Dermis microvascular lymphatic vessel endothelial cell (primary cell): ENCODE measurements around the gene SUPT6H. TPM values are rescaled to one million over a fixed set of nuclear protein-coding genes. Genes with fewer than 3 reads are reported as not detected.
A peak's percentile ranks its signal among the peaks of the same experiment; 100 is the strongest.

Source experiments
- DNase-seq, 2 donors: peaks; one replicate each; pipeline versions ENCODE4 v3.0.0 to v3.0.0-alpha.2; 2010; ENCODE audit warnings: low read depth in 2 of 2
- total RNA-seq: library from RNA; depleted of rRNA; stranded (reverse); fragments of >200 nt; gene quantifications from 2 replicates; pipeline ENCODE4 v1.2.1, GENCODE V29; 2014

Gene SUPT6H
- total RNA-seq, 1 donor from 2014 or later: 37.5 TPM

DNA sequence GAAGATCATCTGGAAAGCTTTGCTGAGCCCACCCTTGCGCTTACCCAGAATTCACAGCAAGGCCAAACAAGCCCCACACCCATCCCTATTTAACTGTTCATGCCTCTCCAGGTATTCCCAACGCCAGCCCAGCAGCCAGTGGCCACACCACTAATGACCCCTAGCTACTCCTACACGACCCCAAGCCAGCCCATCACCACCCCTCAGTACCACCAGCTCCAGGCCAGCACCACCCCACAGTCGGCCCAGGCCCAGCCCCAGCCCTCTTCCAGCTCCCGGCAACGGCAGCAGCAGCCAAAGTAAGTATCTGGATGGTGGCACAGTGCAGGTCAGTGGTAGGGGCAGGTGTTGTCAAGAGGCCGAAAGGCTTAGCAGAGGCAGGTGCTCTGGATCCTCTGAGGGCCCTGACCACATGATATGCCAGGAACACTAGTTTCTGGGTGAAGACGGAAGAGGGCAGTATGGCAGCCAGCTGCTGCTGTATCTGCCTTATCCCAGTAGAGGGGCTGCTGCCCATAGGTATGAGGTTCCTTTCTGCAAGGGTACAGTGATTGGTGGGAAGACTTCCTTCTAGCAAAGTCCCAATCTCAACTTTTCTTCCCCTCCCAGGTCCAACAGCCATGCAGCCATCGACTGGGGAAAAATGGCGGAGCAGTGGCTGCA lies 39.0 kb downstream of the SUPT6H start:
- no peak for DNase-seq

DNA sequence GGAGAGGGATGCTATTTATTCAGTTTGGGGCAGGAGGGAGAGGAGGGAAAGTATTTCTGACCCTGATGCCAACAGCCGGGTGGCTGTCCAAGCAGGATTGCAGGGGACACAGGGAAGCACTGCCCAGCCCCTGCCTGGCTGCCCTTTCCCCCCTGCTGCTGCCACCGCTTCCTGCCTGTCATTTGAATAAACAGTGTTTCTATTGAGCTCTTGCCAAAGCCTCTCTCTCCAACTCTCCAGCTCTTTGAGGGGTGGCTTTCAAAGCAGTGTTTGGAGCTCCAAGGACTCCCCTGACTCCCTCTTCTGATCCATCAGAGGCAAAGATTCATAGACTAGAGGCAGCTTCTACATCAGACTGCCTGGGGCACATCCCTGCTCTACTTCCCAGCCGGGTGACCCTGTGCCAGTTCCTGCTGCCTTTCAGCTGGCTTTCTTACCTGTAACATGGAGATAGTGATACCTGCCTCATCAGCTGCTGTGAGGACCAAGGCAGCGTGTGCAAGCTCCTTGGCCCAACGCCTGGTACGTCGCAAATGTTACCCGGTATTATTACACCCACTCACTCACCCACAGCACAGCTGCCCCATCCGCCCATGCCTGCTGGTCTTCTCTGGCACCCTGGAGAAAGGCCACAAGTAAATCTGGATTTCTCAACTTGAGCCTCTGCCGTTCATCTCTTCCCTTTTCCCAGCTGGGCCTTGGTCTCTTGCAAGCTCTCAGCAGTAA lies 40.2 kb downstream of the SUPT6H start:
- peak in 1 of 2 donors; percentile 20 for DNase-seq

DNA sequence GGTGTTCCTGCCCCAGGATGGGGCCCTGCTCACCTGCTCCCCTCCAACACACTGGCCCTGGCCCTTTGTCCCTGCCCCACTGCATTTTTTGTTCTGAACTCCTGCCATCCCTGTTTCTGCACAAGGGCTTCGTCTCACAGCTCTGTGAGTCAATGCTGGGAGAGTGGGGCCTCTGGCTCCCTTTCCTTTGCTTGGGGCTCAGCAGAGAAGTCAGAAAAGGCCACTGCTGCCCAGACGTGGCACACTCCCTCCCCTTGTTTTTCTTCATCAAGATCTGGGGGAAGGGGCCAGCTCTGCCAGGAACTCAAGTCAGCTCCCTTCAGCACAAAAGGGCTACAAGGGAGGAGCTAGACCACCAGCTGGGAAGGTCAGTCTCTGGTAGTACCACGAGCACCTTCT lies 40.7 kb downstream of the SUPT6H start:
- no peak for DNase-seq

DNA sequence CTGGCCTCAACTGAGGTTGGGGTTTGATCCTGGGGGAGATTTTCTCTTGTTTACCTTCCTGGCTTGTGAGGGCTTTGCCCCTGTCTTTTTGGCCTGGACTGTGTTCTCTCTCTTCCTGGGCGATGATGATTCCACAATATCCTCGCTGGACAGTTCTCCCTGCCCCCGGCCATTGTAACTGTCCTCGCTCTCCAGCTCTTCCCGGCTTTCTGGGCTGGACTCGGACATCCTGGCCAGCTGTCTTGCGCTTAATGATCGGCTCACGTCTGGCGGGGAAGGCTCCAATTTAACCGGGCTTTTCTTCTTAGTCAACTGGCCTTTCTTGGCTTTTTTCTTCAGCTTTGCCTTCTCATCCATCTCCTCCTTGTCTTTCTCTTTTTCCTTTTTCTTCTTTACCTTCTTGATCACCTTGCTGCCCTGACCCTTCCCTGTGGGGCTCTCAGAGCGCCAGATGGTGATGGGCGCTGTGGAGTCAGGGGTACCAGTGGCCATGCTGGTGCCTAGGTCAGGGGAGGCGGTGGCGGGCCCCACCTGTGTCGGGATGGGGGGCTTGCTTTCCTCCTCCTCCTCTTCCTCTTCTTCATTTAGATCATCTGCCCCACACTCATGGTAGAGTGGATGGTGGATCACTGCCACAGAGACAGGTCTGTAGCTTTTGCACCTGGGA lies 41.7 kb downstream of the SUPT6H start:
- DNase-seq: no peak

DNA sequence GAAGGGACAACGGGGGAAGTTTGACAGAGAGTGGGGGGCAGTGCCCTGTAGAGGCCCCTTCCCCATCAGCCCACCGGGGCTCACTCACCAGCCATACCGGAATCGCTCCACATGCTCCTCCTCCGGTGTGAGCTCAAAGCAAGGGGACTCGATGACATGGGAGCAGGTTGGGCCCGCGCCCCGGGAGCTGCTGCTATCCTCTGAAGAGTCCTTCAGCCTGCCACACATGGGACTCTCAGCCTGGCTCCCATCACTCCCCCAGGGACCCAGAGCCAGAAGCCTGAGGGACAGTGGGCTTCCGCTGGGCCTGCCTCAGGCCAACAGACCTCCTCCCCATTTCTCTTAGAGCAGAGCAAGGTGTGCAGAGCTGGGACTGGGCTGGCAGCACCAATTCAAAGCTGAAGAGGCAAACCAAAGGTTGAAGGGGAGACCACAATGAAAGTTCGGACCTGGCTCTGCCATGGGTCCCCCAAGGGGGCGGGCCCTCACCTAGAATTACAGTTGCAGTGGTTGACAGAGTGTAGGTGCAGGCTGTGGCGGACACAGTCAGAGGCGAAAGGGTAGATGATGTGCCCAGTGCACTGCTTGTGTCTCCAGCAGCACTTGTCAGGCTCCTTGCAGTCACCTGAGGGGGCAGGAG lies 42.3 kb downstream of the SUPT6H start:
- no peak for DNase-seq

DNA sequence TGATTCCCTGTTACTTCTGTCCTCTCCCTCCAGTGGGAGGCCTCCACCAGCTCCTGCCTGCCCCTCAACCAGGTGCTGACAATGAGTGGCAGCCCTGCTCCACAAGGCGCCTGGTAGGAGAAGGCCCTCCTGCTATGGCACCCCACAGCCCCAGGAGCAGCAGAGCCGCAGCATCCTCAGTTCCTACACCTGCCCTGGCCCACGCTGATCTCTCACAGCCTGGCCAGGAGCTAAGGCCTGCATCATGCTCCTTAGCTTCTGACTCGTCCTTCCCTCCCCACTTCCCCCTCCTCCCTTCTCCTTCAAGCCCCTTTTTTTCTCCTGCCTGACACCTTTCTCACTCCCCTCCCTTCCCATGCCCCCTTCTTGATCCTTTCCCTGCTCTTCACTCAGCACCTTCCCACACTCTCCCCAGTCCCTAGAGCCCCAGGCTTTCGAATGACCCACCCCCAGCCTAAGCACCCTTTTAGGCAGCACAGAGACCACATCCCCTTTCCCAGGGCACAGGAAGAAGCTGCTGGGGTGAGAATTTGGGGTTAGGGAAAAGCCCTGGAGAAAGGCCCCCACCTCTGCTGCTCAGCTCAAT lies 43.2 kb downstream of the SUPT6H start:
- DNase-seq: no peak

DNA sequence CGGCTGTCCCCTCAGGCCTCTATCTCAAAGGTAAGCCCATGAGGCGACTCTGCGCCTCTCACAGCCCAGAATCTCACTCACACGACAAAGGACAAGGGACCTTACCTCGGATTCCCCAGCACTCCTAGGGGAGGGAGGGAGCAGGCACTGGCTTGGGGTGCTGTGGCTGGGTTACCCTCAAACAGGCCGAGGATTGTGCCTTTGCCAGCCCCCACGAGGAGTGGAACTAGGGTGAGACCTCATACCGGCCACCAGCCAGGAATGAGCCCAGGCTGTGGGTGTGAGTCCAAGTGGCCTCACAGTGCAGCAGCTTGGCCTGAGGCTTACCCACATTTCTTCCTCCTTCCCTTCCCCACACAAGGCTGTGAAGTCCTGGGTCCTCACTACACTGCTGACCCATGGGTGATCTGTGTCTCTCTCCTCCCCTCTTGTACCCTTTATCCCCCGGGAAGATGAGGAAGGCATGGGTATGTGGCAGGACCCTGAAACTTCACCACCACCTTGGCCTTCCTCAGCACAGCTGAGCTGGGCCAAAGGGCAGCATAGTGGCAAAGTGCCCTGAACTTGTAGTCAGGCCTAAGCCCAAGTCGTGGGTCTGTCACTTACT lies 43.8 kb downstream of the SUPT6H start:
- no peak for DNase-seq

DNA sequence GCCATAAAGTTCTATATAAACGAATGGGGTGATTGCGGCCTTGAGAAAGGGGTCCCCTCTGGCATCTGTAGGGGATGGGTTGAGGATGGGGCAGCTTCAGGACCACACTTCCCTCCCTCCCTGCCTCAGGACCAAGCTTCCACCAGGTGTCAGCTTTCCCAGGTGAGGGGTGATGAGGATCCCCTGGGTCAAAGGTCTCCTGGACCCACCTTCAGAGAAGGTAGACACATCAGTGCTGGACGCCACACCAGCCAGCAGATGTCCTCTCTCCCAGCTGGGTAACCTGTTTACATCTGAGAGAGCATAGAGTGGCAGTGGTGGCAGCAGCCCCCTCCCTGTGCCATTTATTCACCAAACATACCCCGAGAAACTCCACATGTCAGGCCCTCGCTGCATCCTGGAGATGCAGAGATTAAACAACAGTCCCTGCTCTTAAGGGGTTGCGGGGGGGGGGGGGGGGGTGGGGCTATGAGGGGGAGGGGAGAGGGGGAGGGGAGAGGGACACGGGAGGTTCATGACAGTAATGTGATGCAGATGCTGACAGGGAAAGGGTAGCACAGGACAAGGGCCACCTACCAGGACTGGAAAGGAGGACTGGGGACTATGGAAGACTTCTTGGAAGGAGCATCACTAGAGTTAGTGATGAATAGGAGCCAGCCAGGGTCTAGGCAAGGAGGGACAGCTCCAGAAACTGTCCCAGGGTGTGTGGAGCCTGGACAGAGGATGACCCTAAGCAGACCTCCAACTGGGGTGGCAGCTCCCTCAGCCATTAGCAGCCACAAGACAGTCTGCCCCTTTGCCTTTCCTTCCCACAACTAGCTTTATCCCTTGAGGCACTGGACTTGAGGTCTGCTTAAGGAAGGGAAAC lies 44.7 kb downstream of the SUPT6H start:
- no peak for DNase-seq

DNA sequence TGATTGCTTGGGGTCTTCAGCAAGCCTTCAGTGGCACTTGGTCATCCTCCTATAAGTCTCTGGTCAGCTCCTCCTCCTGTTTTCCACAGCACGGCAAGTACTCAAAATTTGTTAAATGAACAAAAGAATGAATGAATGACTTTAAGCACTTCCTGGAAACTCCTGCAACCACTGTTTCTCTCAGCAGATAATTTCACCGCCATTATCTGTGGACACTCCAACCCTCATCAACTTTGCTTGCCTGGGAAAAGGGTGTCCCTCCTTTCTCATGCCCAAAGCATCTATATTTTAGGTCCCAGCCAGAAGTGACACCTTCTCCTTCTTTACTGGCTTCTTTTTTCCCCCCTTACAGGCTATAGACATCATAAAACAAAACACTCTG lies 45.3 kb downstream of the SUPT6H start:
- DNase-seq: no peak

DNA sequence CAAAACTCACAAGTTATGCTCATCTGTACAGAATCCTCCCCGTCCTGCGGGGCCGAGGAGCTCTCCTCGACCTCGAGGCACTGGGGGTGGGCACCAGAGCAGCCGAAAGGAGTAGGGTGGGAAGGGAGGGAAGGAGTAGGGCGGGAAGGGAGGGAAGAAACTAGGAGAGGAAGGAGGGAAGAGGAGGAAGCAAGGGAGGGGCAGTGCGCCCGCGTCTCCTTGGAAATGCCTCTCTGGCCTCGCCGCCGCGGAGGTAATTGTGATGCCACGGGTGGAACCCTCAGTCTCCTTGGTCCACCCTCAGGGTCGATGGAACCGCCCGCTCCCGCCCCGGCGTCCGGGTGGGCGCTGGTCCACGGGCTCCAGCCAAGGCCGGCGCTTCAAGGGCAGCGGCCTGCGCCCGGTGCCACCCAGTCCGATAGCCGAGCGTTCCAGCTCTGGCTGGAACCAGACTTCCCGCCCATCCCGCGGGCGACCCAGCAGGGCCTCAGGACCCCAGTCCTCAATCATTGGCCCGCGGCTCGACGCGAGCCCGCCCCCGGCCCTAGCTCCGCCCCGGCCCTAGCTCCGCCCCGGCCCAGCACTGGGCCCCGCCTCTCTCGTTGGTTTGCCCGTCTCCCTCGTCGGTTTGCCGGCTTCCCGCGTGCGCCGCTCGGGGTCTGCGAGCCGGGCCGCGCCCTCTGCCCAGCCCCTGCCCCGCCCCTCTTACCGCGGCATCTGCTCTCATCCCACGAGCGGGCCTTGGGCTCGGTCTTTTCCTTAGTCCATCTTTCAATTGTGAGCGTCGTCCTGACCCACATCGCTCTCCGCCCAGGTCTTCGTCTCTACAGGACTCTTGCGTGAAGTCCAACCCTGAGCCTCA lies 49.1 kb downstream of the SUPT6H start:
- DNase-seq: peak; percentile 25 to 91

DNA sequence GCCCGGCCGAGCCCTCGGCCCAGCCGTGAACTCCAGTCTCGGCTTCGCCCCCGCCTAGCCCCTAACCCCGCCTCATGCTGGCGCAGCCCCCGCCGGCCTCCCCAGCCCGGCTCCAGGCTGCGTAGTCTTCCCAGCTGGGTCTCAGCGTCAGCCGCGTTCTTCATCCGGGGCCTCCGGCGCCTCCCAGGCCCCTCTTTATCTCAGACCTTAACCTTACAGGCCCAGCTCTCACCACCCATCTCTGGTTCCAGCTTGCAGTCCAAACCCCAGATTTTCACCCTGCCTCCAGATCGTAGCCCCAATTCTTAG lies 49.7 kb downstream of the SUPT6H start, which contains the start of gene PROCA1:
PROCA1 (minus strand) TSS at position 166 of the 309 bp plus-strand sequence. CDS start 228 bp downstream, outside the sequence.
- no peak for DNase-seq

DNA sequence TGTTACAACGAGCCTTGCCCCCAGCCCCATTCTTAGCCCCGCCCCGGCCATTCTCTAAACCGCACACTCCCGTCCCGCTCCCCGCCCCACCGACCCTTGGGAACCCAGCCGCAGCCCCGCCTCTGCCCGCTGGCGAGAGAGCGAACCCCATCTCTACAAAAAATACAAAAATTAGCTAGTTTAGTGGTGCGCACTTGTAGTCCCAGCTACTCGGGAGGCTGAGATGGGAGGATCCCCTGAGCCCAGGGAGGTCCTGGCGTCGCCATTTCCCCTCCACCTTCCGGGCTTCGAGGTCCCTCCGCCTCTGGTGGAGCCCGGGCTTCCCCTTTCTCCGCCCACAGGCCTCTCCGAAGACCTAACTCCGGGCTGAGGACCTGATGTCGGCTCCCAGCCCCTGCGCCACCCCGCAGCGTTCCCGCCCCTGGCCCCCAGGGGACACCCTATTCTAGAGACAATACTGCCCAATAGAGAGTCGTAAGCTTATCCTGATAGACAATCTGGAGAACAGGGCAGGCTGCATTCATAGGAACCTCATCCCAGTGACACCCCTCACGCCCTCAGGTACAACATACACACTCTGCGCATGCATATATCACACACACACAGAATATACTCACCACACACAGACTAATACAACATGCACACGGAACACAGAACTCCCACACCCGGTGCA lies 50.2 kb downstream of the SUPT6H start:
- DNase-seq: no peak

DNA sequence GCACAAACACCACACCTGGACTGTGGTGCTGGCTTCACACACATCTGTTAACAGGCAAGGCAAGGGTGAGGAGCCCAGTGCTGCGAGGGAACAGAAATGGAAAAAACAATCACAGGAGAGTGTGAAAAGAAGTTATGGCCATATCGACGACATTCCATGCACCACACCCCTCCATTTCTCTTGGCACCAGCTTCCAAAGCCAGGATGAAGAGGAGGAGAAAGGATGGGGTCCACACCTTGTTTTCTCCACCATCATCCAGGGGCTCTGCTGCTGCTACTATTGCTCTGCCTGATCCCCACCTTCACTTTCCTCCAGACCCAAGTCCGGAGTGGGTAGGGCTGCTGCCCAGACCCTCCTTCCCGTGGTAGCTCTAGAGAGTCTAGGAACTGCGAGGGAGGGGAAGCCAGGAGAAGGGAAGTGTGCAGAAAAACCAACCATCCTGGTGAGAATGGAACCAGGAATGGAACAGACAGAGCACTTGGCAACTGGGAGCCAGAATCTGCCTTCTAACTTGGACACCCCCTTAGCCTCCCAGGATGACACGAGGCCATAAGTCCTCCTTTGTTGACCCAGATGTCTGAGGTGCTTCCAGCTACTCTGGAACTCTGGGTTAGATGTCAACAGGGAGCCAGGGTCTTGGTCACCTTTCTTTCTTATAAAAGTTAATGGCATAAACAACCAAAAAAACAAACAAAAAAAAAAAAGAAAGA lies 50.9 kb downstream of the SUPT6H start:
- DNase-seq: no peak

DNA sequence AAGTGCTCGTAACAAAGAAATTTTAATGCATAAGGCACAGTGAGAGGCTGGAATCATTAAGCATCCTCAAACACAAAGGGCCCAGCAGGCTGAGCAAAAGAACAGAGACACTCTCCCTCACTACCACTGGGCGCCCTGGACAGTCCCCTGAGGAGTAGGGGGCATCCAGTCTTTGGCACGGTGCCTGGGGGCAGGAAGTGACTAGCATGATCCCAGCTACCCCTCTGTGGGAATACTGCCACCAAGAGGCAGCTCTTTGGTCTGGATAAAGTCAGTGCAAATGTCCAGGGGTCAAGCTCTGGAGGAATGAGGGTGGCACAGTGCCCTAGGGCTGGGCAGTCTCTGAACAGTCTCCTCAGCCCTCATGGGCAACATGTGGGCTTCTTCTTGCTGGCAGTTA lies 52.3 kb downstream of the SUPT6H start:
- DNase-seq: no peak

DNA sequence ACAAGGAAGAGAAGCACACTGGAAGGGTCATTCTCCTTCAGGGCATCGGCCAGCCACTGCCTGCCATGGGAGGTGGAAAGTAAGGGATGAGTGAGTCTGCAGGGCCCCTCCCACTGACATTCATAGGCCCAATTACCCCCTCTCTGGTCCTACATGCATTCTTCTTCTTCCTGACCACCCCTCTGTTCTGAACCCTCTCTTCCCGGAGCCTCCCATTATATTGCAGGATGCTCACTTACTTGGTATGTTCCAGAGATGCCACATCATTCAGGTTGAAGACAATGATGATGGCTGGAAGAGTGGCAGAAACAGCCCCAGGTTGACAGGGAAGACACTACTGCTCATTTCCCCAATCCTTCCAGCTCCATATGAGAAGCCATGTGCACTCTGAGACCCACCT lies 53.2 kb downstream of the SUPT6H start:
- no peak for DNase-seq

DNA sequence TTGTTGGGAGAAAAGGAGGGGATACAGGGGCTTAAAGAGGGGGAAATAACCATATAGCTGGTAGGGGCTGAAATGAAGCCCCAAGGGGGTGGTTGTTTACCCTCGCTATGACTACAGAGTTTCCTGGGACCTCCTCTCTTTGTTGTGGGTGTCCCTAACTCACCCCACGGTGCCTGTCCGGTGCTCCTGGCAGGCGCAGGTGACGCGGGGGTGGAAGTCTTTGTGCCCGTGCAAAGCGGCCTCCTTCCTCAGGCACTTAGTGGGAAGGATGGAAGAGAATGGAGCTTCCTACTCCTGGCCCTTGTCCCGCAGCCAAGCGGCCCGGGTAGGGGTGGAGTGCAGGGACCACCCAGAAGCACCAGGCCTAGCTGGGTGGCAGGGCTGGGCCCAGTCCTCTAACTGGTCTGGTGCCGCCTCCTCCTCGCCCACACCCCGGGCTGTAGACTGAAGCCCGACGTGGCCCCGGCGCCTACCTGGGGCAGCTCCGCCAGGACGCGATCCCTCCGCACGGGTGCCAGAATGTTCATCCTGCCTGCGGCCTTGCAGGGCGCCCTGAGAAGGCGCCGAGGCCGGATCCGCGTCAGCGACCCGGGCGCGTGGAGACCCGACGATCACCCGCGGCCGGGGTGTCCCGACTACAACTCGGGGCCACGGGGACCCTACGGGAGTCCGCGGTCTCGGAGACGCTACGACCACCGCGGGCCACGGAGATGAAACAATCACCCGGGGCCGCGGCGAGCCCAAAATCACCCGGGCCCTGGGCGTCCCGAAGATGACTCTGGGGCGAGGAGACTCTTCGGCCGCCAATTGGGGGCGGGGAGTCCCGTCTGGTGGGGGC lies 55.0 kb downstream of the SUPT6H start:
- DNase-seq: peak in 1 of 2 donors; percentile 33

DNA sequence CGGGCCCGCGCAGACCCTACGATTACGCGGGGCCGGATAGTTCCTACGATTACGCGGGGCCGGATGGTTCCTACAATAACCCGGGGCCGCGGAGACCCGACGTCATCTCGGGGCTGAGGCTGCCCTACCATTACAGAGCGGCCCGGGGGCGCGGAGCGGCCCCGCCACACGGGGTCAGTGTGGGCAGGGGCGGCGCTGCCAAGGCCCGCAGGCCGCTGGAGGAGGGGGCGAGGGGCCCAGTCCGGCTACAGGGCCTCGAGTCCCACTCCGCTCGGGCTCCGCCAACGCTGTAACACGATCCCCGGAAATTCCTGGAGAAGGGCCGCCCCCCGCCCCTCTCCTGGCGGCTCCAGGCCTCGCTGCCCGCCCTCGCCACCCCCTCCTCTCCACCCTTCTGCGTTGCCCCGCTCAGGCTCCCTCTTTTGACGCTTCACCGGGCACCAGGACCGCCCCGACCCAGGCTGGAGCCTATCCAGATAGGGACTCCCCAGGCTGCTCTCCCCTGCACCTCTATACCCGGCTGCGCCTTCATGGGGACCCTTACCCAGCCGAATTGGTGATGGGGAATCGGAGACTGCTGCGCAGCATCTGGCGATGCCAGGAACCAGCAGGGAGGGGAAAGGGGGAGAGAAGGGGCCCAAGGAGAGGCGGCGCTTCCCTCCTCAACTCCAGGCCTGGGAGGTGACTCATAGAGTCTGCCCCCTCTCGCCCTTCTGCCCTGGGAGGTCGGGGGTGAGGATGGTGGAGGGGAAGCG lies 55.8 kb downstream of the SUPT6H start, which contains the start of gene RAB34:
RAB34 (minus strand) TSS at position 291 of the 755 bp plus-strand sequence. CDS start 602 bp downstream, outside the sequence.
- peak in 1 of 2 donors; percentile 70 for DNase-seq
